Measurements from ENCODE around the gene GET4. TPM values are rescaled to one million over a fixed set of nuclear protein-coding genes. Genes with fewer than 3 reads are reported as not detected.

Gene GET4
- total RNA-seq, 1 experiment from 2014 or later: 16.2 TPM

- no peaks in the 10 kb centered on the region for H3K27me3 ChIP-seq (ENCODE audit: low read length)
- H3K9me2 ChIP-seq (replicated peaks; ENCODE audit: insufficient read depth, low read length): no peaks in the 10 kb centered on the region
- no peak overlapping the region for H2AFZ ChIP-seq (ENCODE audit: low read length)
- H3K4me3 ChIP-seq (ENCODE audit: low read length): no peak overlapping the region
- H3K4me2 ChIP-seq (ENCODE audit: low read depth, low read length, poor library complexity, severe bottlenecking): no peak overlapping the region
- H4K20me1 ChIP-seq (ENCODE audit: insufficient read depth, low read depth, low read length): no peaks in the 10 kb centered on the region
- H3K9me3 ChIP-seq (ENCODE audit: low read length): no peaks in the 10 kb centered on the region
- H3K4me1 ChIP-seq (ENCODE audit: low read length): peaks cover 3% of the 10 kb centered on the region
- H3K36me3 ChIP-seq (ENCODE audit: insufficient read depth, low read length): no peaks in the 10 kb centered on the region
- no peak for DNase-seq
- H3K9ac ChIP-seq (ENCODE audit: low read length): no peak overlapping the region
- no peak overlapping the region for H3K27ac ChIP-seq (ENCODE audit: low read length)
- no peaks in the 10 kb centered on the region for H3K79me2 ChIP-seq (ENCODE audit: low read length)
Observed at GRCh38 chr7:918118-918425, 41.7 kb downstream of the GET4 start.

GRCh38 chr7:918441-919113 lies 42.2 kb downstream of the GET4 start:
- Histone ChIP-seq H3K4me1 (ENCODE audit: low read length) (peaks cover 8% of the 10 kb centered on the region), H4K20me1 (ENCODE audit: insufficient read depth, low read depth, low read length) (no peaks in the 10 kb centered on the region), H3K4me2 (ENCODE audit: low read depth, low read length, poor library complexity, severe bottlenecking) (no peak overlapping the region), H3K9me3 (ENCODE audit: low read length) (no peaks in the 10 kb centered on the region), H3K27me3 (ENCODE audit: low read length) (no peaks in the 10 kb centered on the region), H3K79me2 (ENCODE audit: low read length) (no peaks in the 10 kb centered on the region), H3K4me3 (ENCODE audit: low read length) (no peak overlapping the region), H3K27ac (ENCODE audit: low read length) (no peak overlapping the region), H3K9me2 (replicated peaks; ENCODE audit: insufficient read depth, low read length) (no peaks in the 10 kb centered on the region), H2AFZ (ENCODE audit: low read length) (no peak overlapping the region), H3K9ac (ENCODE audit: low read length) (no peak overlapping the region), H3K36me3 (ENCODE audit: insufficient read depth, low read length) (no peaks in the 10 kb centered on the region)
- no peak for DNase-seq

GRCh38 chr7:919114-919442 lies 42.7 kb downstream of the GET4 start:
- H3K4me2 ChIP-seq (ENCODE audit: low read depth, low read length, poor library complexity, severe bottlenecking): no peak overlapping the region
- H3K9ac ChIP-seq (ENCODE audit: low read length): no peak overlapping the region
- no peak for DNase-seq
- H3K27ac ChIP-seq (ENCODE audit: low read length): no peak overlapping the region
- peaks cover 9% of the 10 kb centered on the region for H3K4me1 ChIP-seq (ENCODE audit: low read length)
- no peaks in the 10 kb centered on the region for H3K79me2 ChIP-seq (ENCODE audit: low read length)
- H3K9me2 ChIP-seq (replicated peaks; ENCODE audit: insufficient read depth, low read length): no peaks in the 10 kb centered on the region
- H2AFZ ChIP-seq (ENCODE audit: low read length): no peak overlapping the region
- no peak overlapping the region for H3K4me3 ChIP-seq (ENCODE audit: low read length)
- H3K9me3 ChIP-seq (ENCODE audit: low read length): no peaks in the 10 kb centered on the region
- no peaks in the 10 kb centered on the region for H4K20me1 ChIP-seq (ENCODE audit: insufficient read depth, low read depth, low read length)
- no peaks in the 10 kb centered on the region for H3K27me3 ChIP-seq (ENCODE audit: low read length)
- H3K36me3 ChIP-seq (ENCODE audit: insufficient read depth, low read length): no peaks in the 10 kb centered on the region

- H2AFZ ChIP-seq (ENCODE audit: low read length): no peak overlapping the region
- H3K9me2 ChIP-seq (replicated peaks; ENCODE audit: insufficient read depth, low read length): no peaks in the 10 kb centered on the region
- H3K4me1 ChIP-seq (ENCODE audit: low read length): peaks cover 15% of the 10 kb centered on the region
- H3K9ac ChIP-seq (ENCODE audit: low read length): no peak overlapping the region
- H3K79me2 ChIP-seq (ENCODE audit: low read length): no peaks in the 10 kb centered on the region
- H3K27me3 ChIP-seq (ENCODE audit: low read length): no peaks in the 10 kb centered on the region
- H3K4me2 ChIP-seq (ENCODE audit: low read depth, low read length, poor library complexity, severe bottlenecking): no peak overlapping the region
- H3K27ac ChIP-seq (ENCODE audit: low read length): no peak overlapping the region
- H4K20me1 ChIP-seq (ENCODE audit: insufficient read depth, low read depth, low read length): no peaks in the 10 kb centered on the region
- no peak for DNase-seq
- H3K9me3 ChIP-seq (ENCODE audit: low read length): no peaks in the 10 kb centered on the region
- H3K4me3 ChIP-seq (ENCODE audit: low read length): no peak overlapping the region
- H3K36me3 ChIP-seq (ENCODE audit: insufficient read depth, low read length): no peaks in the 10 kb centered on the region
Observed at GRCh38 chr7:919924-920341, 43.6 kb downstream of the GET4 start.

GRCh38 chr7:920351-921070 lies 44.2 kb downstream of the GET4 start:
- no peak overlapping the region for H3K9ac ChIP-seq (ENCODE audit: low read length)
- H3K4me1 ChIP-seq (ENCODE audit: low read length): peaks cover 16% of the 10 kb centered on the region
- H3K27ac ChIP-seq (ENCODE audit: low read length): no peak overlapping the region
- no peaks in the 10 kb centered on the region for H4K20me1 ChIP-seq (ENCODE audit: insufficient read depth, low read depth, low read length)
- H3K27me3 ChIP-seq (ENCODE audit: low read length): no peaks in the 10 kb centered on the region
- H3K9me2 ChIP-seq (replicated peaks; ENCODE audit: insufficient read depth, low read length): no peaks in the 10 kb centered on the region
- no peak overlapping the region for H3K4me3 ChIP-seq (ENCODE audit: low read length)
- no peaks in the 10 kb centered on the region for H3K36me3 ChIP-seq (ENCODE audit: insufficient read depth, low read length)
- H2AFZ ChIP-seq (ENCODE audit: low read length): no peak overlapping the region
- DNase-seq: no peak
- no peaks in the 10 kb centered on the region for H3K79me2 ChIP-seq (ENCODE audit: low read length)
- no peak overlapping the region for H3K4me2 ChIP-seq (ENCODE audit: low read depth, low read length, poor library complexity, severe bottlenecking)
- no peaks in the 10 kb centered on the region for H3K9me3 ChIP-seq (ENCODE audit: low read length)

GRCh38 chr7:921071-921461 lies 44.7 kb downstream of the GET4 start:
- no peak overlapping the region for H3K9ac ChIP-seq (ENCODE audit: low read length)
- H3K27me3 ChIP-seq (ENCODE audit: low read length): no peaks in the 10 kb centered on the region
- H3K4me3 ChIP-seq (ENCODE audit: low read length): no peak overlapping the region
- H3K9me2 ChIP-seq (replicated peaks; ENCODE audit: insufficient read depth, low read length): no peaks in the 10 kb centered on the region
- no peaks in the 10 kb centered on the region for H3K9me3 ChIP-seq (ENCODE audit: low read length)
- H3K36me3 ChIP-seq (ENCODE audit: insufficient read depth, low read length): no peaks in the 10 kb centered on the region
- no peaks in the 10 kb centered on the region for H4K20me1 ChIP-seq (ENCODE audit: insufficient read depth, low read depth, low read length)
- H3K27ac ChIP-seq (ENCODE audit: low read length): no peak overlapping the region
- H2AFZ ChIP-seq (ENCODE audit: low read length): no peak overlapping the region
- no peak for DNase-seq
- H3K79me2 ChIP-seq (ENCODE audit: low read length): no peaks in the 10 kb centered on the region
- H3K4me2 ChIP-seq (ENCODE audit: low read depth, low read length, poor library complexity, severe bottlenecking): no peak overlapping the region
- peaks cover 16% of the 10 kb centered on the region for H3K4me1 ChIP-seq (ENCODE audit: low read length)

GRCh38 chr7:921581-922333 lies 45.4 kb downstream of the GET4 start:
- Histone ChIP-seq H3K27me3 (ENCODE audit: low read length) (no peaks in the 10 kb centered on the region), H3K27ac (ENCODE audit: low read length) (no peak overlapping the region), H3K9ac (ENCODE audit: low read length) (no peak overlapping the region), H3K4me1 (ENCODE audit: low read length) (peaks cover 16% of the 10 kb centered on the region), H3K9me2 (replicated peaks; ENCODE audit: insufficient read depth, low read length) (no peaks in the 10 kb centered on the region), H4K20me1 (ENCODE audit: insufficient read depth, low read depth, low read length) (no peaks in the 10 kb centered on the region), H3K79me2 (ENCODE audit: low read length) (no peaks in the 10 kb centered on the region), H3K4me2 (ENCODE audit: low read depth, low read length, poor library complexity, severe bottlenecking) (no peak overlapping the region), H3K4me3 (ENCODE audit: low read length) (no peak overlapping the region), H3K9me3 (ENCODE audit: low read length) (no peaks in the 10 kb centered on the region), H3K36me3 (ENCODE audit: insufficient read depth, low read length) (no peaks in the 10 kb centered on the region), H2AFZ (ENCODE audit: low read length) (no peak overlapping the region)
- DNase-seq: no peak

GRCh38 chr7:922334-923107 lies 46.2 kb downstream of the GET4 start:
- peaks cover 16% of the 10 kb centered on the region for H3K4me1 ChIP-seq (ENCODE audit: low read length)
- H3K9ac ChIP-seq (ENCODE audit: low read length): 0 out of 2 replicates have a peak overlapping the region, but pooled peaks have one; percentile 5
- H3K27ac ChIP-seq (ENCODE audit: low read length): no peak overlapping the region
- no peaks in the 10 kb centered on the region for H3K36me3 ChIP-seq (ENCODE audit: insufficient read depth, low read length)
- H2AFZ ChIP-seq (ENCODE audit: low read length): peak overlapping the region; percentile 71; the same call in 1 of the 2 replicates
- DNase-seq: no peak
- no peaks in the 10 kb centered on the region for H3K27me3 ChIP-seq (ENCODE audit: low read length)
- H3K79me2 ChIP-seq (ENCODE audit: low read length): no peaks in the 10 kb centered on the region
- no peaks in the 10 kb centered on the region for H3K9me2 ChIP-seq (replicated peaks; ENCODE audit: insufficient read depth, low read length)
- no peaks in the 10 kb centered on the region for H3K9me3 ChIP-seq (ENCODE audit: low read length)
- H3K4me2 ChIP-seq (ENCODE audit: low read depth, low read length, poor library complexity, severe bottlenecking): peak overlapping the region; percentile 39
- H3K4me3 ChIP-seq (ENCODE audit: low read length): no peak overlapping the region; the same call in 1 of the 2 replicates
- H4K20me1 ChIP-seq (ENCODE audit: insufficient read depth, low read depth, low read length): no peaks in the 10 kb centered on the region

Measured in Karpas-422 (cell line).